Measurements from ENCODE around the gene NCKAP5.

DNA sequence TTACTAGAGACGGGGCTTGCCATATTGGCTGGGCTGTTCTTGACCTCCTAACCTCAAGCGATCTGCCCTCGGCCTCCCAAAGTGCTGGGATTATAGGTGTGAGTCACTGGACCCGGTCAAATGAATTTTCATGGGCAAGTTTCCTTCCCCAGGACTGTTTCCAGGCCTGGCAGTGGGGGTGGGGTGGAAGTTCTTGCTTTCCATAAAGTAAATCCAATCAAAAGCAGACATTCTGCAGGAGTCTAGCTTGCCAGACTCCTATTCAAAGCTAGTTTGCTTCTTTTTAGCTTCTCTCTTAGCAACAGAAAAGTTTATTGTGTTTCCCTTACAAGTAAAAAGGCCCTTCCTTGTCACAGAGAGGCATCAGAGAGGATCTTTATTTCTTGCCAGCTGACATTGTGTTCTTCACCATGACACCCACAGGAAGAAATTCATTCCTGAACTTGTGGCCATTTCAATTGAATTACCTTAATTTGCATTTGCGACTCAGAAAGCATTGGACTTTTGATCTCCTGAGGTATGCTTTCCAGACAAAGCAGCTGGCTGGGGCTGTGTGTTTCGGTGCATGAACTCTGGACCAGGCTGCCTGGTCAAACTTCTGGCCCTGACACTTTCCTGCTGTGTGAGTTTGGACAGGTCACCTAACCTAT is 936.1 kb downstream of the NCKAP5 start:
- TF ChIP-seq POLR2AphosphoS5 (IDR thresholded peaks at IDR 0.05; ENCODE audit: low read depth, low read length) (no peak), MLLT10 (CRISPR knock-in tag; IDR thresholded peaks at IDR 0.05) (no peak), ZFY (CRISPR knock-in tag; IDR thresholded peaks at IDR 0.05) (no peak), ZNF780A (CRISPR knock-in tag; IDR thresholded peaks at IDR 0.05) (no peak), GABPA (IDR thresholded peaks at IDR 0.05; ENCODE audit: low read depth, low read length) (no peak), GABPA (CRISPR knock-in tag; IDR thresholded peaks at IDR 0.05; ENCODE audit: low read depth) (no peak), ZFX (CRISPR knock-in tag; IDR thresholded peaks at IDR 0.05; ENCODE audit: low read depth) (peak; percentile 26; the same call in 1 of the 2 replicates), TCF7 (IDR thresholded peaks at IDR 0.05; ENCODE audit: low read depth) (no peak), EZH2 (conservative IDR thresholded peaks at IDR 0.05; ENCODE audit: low read depth, low read length) (no peak), IRX3 (CRISPR knock-in tag; IDR thresholded peaks at IDR 0.05; ENCODE audit: borderline replicate concordance, low read depth) (no peak)
- TF ChIP-seq, protein P1, sequence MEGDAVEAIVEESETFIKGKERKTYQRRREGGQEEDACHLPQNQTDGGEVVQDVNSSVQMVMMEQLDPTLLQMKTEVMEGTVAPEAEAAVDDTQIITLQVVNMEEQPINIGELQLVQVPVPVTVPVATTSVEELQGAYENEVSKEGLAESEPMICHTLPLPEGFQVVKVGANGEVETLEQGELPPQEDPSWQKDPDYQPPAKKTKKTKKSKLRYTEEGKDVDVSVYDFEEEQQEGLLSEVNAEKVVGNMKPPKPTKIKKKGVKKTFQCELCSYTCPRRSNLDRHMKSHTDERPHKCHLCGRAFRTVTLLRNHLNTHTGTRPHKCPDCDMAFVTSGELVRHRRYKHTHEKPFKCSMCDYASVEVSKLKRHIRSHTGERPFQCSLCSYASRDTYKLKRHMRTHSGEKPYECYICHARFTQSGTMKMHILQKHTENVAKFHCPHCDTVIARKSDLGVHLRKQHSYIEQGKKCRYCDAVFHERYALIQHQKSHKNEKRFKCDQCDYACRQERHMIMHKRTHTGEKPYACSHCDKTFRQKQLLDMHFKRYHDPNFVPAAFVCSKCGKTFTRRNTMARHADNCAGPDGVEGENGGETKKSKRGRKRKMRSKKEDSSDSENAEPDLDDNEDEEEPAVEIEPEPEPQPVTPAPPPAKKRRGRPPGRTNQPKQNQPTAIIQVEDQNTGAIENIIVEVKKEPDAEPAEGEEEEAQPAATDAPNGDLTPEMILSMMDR (CRISPR knock-in tag; IDR thresholded peaks at IDR 0.05): no peak
- TF ChIP-seq, protein P2, sequence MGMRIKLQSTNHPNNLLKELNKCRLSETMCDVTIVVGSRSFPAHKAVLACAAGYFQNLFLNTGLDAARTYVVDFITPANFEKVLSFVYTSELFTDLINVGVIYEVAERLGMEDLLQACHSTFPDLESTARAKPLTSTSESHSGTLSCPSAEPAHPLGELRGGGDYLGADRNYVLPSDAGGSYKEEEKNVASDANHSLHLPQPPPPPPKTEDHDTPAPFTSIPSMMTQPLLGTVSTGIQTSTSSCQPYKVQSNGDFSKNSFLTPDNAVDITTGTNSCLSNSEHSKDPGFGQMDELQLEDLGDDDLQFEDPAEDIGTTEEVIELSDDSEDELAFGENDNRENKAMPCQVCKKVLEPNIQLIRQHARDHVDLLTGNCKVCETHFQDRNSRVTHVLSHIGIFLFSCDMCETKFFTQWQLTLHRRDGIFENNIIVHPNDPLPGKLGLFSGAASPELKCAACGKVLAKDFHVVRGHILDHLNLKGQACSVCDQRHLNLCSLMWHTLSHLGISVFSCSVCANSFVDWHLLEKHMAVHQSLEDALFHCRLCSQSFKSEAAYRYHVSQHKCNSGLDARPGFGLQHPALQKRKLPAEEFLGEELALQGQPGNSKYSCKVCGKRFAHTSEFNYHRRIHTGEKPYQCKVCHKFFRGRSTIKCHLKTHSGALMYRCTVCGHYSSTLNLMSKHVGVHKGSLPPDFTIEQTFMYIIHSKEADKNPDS (CRISPR knock-in tag; IDR thresholded peaks at IDR 0.05): no peak

All from HepG2 (cell line).